HCT116 (cell line): Measurements from ENCODE around the gene EIF4E1B.

ENCODE experiments used
- POLR2AphosphoS5 ChIP-seq: IDR thresholded peaks from 2 replicates; pipeline ENCODE4 v1.6.1; 2011; ENCODE audit warnings: mild to moderate bottlenecking, low read depth, low read length, moderate library complexity
- SP1 ChIP-seq: IDR thresholded peaks from 2 replicates; pipeline ENCODE4 v1.6.1; 2012; ENCODE audit warnings: low read depth

- no peak for TF ChIP-seq SP1
- no peak for TF ChIP-seq POLR2AphosphoS5
Measured at GRCh38 chr5:176692839-176693476, 62.5 kb downstream of the EIF4E1B start.
